Natural killer cell treated with Interleukin-12 subunit alpha and Interleukin-12 subunit beta and Interleukin-15 and Interleukin-18, amount 100 ng/mL, for 72 hours (primary cell): Measurements from ENCODE around the gene DNAJC16. TPM values are rescaled to one million over a fixed set of nuclear protein-coding genes. Genes with fewer than 3 reads are reported as not detected.

Experiments used
- ATAC-seq, 2 donors: fragments of 150-1000 bp; cut with Tn5 transposase in 1 of 2; sonication (Bioruptor Pico), chemical (Tn5 transposase) in 1 of 2; 2 replicates each; pipeline ENCODE4 v1.10.0; 2021
- DNase-seq: peaks from one replicate; pipeline ENCODE4 v3.0.0; 2022; ENCODE audit warnings: low spot score
- H3K27ac Mint-ChIP-seq, 2 donors: 1 replicate in 1 of 2; 2 replicates in 1 of 2; pipeline ENCODE4 v1.8.0; 2022; ENCODE audit warnings: mixed read lengths in 2 of 2, mild to moderate bottlenecking in 1 of 2, moderate library complexity in 1 of 2
- H3K27me3 Mint-ChIP-seq, 2 donors: 1 replicate in 1 of 2; 2 replicates in 1 of 2; pipeline ENCODE4 v1.8.0; 2022; ENCODE audit warnings: mixed read lengths in 2 of 2
- H3K36me3 Mint-ChIP-seq: one replicate; pipeline ENCODE4 v1.8.0; 2022; ENCODE audit warnings: mixed read lengths
- H3K4me1 Mint-ChIP-seq, 2 donors: 1 replicate in 1 of 2; 2 replicates in 1 of 2; pipeline ENCODE4 v1.8.0; 2022; ENCODE audit warnings: low read depth in 2 of 2, mixed read lengths in 2 of 2, mild to moderate bottlenecking in 1 of 2
- H3K4me3 Mint-ChIP-seq: one replicate; pipeline ENCODE4 v1.8.0; 2022; ENCODE audit warnings: mixed read lengths
- H3K9me3 Mint-ChIP-seq: 2 replicates; pipeline ENCODE4 v1.8.0; 2022; ENCODE audit warnings: mixed read lengths
- total RNA-seq, 2 donors: library from RNA; stranded (reverse); gene quantifications; one replicate each; pipeline ENCODE4 v1.2.3, GENCODE V29; 2022

The DNAJC16 gene
- total RNA-seq, 2 donors from 2014 or later = 15.5 to 23.7 TPM

- Mint-ChIP-seq H3K27ac (no peak overlapping the region), H3K36me3 (no peaks in the 10 kb centered on the region), H3K4me3 (no peak overlapping the region), H3K9me3 (no peaks in the 10 kb centered on the region), H3K27me3 (no peaks in the 10 kb centered on the region), H3K4me1 (no peaks in the 10 kb centered on the region)
- ATAC-seq = no peak
- no peak for DNase-seq
Measured at GRCh38 chr1:15571266-15571665, 44.6 kb downstream of the DNAJC16 start.

GRCh38 chr1:15573477-15573876 is 46.8 kb downstream of the DNAJC16 start:
- no peak overlapping the region for H3K4me3 Mint-ChIP-seq
- H3K36me3 Mint-ChIP-seq = no peaks in the 10 kb centered on the region
- H3K9me3 Mint-ChIP-seq = no peaks in the 10 kb centered on the region
- ATAC-seq (no peak), DNase-seq (no peak)
- H3K27ac Mint-ChIP-seq = no peak overlapping the region
- no peaks in the 10 kb centered on the region for H3K27me3 Mint-ChIP-seq
- H3K4me1 Mint-ChIP-seq = peaks cover 0 to under 1% of the 10 kb centered on the region in 2 donors

- Mint-ChIP-seq H3K9me3 (no peaks in the 10 kb centered on the region), H3K36me3 (no peaks in the 10 kb centered on the region), H3K27ac (no peak overlapping the region), H3K27me3 (no peaks in the 10 kb centered on the region), H3K4me1 (peaks cover 8 to 11% of the 10 kb centered on the region in 2 donors), H3K4me3 (no peak overlapping the region)
- ATAC-seq (no peak), DNase-seq (no peak)
Measured at GRCh38 chr1:15574741-15575140, 48.1 kb downstream of the DNAJC16 start.

GRCh38 chr1:15575549-15576150 is 49.0 kb downstream of the DNAJC16 start:
- ATAC-seq (no peak), DNase-seq (no peak)

GRCh38 chr1:15577691-15578090 is 51.0 kb downstream of the DNAJC16 start:
- H3K9me3 Mint-ChIP-seq = no peaks in the 10 kb centered on the region
- no peak for DNase-seq
- no peaks in the 10 kb centered on the region for H3K27me3 Mint-ChIP-seq
- H3K27ac Mint-ChIP-seq = no peak overlapping the region
- no peak for ATAC-seq
- H3K4me3 Mint-ChIP-seq = no peak overlapping the region
- no peaks in the 10 kb centered on the region for H3K36me3 Mint-ChIP-seq
- H3K4me1 Mint-ChIP-seq = peaks cover 10 to 13% of the 10 kb centered on the region in 2 donors

More at GRCh38 chr1:15575549-15576150, 49.0 kb downstream of the DNAJC16 start:
- Mint-ChIP-seq H3K9me3 (no peaks in the 10 kb centered on the region), H3K4me3 (no peak overlapping the region), H3K36me3 (no peaks in the 10 kb centered on the region), H3K27me3 (no peaks in the 10 kb centered on the region), H3K27ac (no peak overlapping the region), H3K4me1 (peaks cover 10 to 13% of the 10 kb centered on the region in 2 donors)

- no peak for DNase-seq
- no peak overlapping the region for H3K4me3 Mint-ChIP-seq
Measured at GRCh38 chr1:15578921-15579682, 52.5 kb downstream of the DNAJC16 start.

GRCh38 chr1:15579683-15580047 is 53.0 kb downstream of the DNAJC16 start:
- no peak for ATAC-seq
- peaks cover 10 to 16% of the 10 kb centered on the region in 2 donors for H3K4me1 Mint-ChIP-seq

More at GRCh38 chr1:15578921-15579682, 52.5 kb downstream of the DNAJC16 start:
- peak overlapping the region; percentile 62 to 74 for H3K27ac Mint-ChIP-seq
- H3K36me3 Mint-ChIP-seq = no peaks in the 10 kb centered on the region
- no peak for ATAC-seq
- H3K4me1 Mint-ChIP-seq = peaks cover 10 to 16% of the 10 kb centered on the region in 2 donors
- no peaks in the 10 kb centered on the region for H3K27me3 Mint-ChIP-seq
- H3K9me3 Mint-ChIP-seq = no peaks in the 10 kb centered on the region

GRCh38 chr1:15583016-15583706 is 56.5 kb downstream of the DNAJC16 start:
- Mint-ChIP-seq H3K27me3 (no peaks in the 10 kb centered on the region), H3K4me1 (peaks cover 10 to 20% of the 10 kb centered on the region in 2 donors), H3K9me3 (no peaks in the 10 kb centered on the region), H3K27ac (peak overlapping the region in 1 of 2 donors; percentile 71), H3K36me3 (no peaks in the 10 kb centered on the region), H3K4me3 (peak overlapping the region; percentile 12)
- no peak for DNase-seq
- ATAC-seq = no peak

More at GRCh38 chr1:15579683-15580047, 53.0 kb downstream of the DNAJC16 start:
- no peaks in the 10 kb centered on the region for H3K9me3 Mint-ChIP-seq
- DNase-seq = no peak
- peak overlapping the region; percentile 62 to 74 for H3K27ac Mint-ChIP-seq
- H3K4me3 Mint-ChIP-seq = no peak overlapping the region
- H3K36me3 Mint-ChIP-seq = no peaks in the 10 kb centered on the region
- H3K27me3 Mint-ChIP-seq = no peaks in the 10 kb centered on the region

- no peaks in the 10 kb centered on the region for H3K27me3 Mint-ChIP-seq
- H3K4me1 Mint-ChIP-seq = peaks cover 2 to 9% of the 10 kb centered on the region in 2 donors
- DNase-seq (peak; percentile 74), ATAC-seq (peak; percentile 87 to 88)
- no peaks in the 10 kb centered on the region for H3K36me3 Mint-ChIP-seq
- peak within 1 kb of the TSS; percentile 44 to 71 for H3K27ac Mint-ChIP-seq
- H3K4me3 Mint-ChIP-seq = peak within 1 kb of the TSS; percentile 75
- H3K9me3 Mint-ChIP-seq = no peaks in the 10 kb centered on the region
Measured at GRCh38 chr1:15584489-15585363, 58.1 kb downstream of the DNAJC16 start, which contains the start of gene AGMAT. Gene AGMAT, minus strand, starts transcription at chr1:15585051. Its CDS starts 84 bp downstream, at chr1:15584967.

GRCh38 chr1:15592285-15592684 is 65.6 kb downstream of the DNAJC16 start:
- Mint-ChIP-seq H3K36me3 (no peaks in the 10 kb centered on the region), H3K9me3 (no peaks in the 10 kb centered on the region), H3K4me1 (peaks cover 0 to 4% of the 10 kb centered on the region in 2 donors), H3K27me3 (peaks cover 6 to 9% of the 10 kb centered on the region in 2 donors), H3K27ac (no peak overlapping the region), H3K4me3 (no peak overlapping the region)
- DNase-seq (no peak), ATAC-seq (no peak)

GRCh38 chr1:15595809-15596617 is 69.4 kb downstream of the DNAJC16 start:
- Mint-ChIP-seq H3K27me3 (peaks cover 14 to 17% of the 10 kb centered on the region in 2 donors), H3K4me1 (no peaks in the 10 kb centered on the region), H3K36me3 (no peaks in the 10 kb centered on the region), H3K9me3 (no peaks in the 10 kb centered on the region), H3K27ac (no peak overlapping the region), H3K4me3 (no peak overlapping the region)
- ATAC-seq = no peak
- DNase-seq = no peak

GRCh38 chr1:15598436-15598835 is 71.8 kb downstream of the DNAJC16 start:
- H3K36me3 Mint-ChIP-seq = no peaks in the 10 kb centered on the region
- peaks cover 5 to 7% of the 10 kb centered on the region in 2 donors for H3K4me1 Mint-ChIP-seq
- ATAC-seq (no peak), DNase-seq (no peak)
- H3K9me3 Mint-ChIP-seq = no peaks in the 10 kb centered on the region
- H3K27ac Mint-ChIP-seq = no peak overlapping the region
- peaks cover 14 to 17% of the 10 kb centered on the region in 2 donors for H3K27me3 Mint-ChIP-seq
- no peak overlapping the region for H3K4me3 Mint-ChIP-seq
